Measurements from ENCODE around the gene SMOC1.

DNA sequence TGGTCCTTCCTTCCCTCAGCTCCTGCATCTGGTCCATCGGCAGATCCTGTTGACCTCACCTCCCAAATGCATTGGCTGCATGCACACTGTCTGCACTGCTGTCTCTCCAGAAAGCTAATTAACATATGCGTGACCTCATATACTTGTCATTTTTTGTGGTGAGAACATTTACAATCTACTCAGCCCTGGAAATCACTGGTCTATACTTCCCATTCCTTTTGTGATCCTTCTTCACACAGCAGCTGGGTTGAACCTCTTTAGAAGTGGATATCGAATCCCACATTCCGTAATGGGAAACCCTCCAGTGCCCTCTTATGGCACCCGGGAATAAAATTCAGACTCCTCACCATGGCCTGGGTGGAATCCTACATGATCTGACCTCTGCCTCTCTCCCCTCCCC, 45.0 kb downstream of the SMOC1 start:
- TF ChIP-seq POLR2AphosphoS5 (IDR thresholded peaks at IDR 0.05; ENCODE audit: low read depth, low read length) (no peak), SIN3A (IDR thresholded peaks at IDR 0.05; ENCODE audit: borderline replicate concordance, insufficient read depth, low read length) (no peak), FOXP2 (optimal IDR thresholded peaks at IDR 0.05; ENCODE audit: borderline replicate concordance, extremely low read depth, extremely low read length, insufficient read depth) (no peak)
- TF ChIP-seq, protein P1, sequence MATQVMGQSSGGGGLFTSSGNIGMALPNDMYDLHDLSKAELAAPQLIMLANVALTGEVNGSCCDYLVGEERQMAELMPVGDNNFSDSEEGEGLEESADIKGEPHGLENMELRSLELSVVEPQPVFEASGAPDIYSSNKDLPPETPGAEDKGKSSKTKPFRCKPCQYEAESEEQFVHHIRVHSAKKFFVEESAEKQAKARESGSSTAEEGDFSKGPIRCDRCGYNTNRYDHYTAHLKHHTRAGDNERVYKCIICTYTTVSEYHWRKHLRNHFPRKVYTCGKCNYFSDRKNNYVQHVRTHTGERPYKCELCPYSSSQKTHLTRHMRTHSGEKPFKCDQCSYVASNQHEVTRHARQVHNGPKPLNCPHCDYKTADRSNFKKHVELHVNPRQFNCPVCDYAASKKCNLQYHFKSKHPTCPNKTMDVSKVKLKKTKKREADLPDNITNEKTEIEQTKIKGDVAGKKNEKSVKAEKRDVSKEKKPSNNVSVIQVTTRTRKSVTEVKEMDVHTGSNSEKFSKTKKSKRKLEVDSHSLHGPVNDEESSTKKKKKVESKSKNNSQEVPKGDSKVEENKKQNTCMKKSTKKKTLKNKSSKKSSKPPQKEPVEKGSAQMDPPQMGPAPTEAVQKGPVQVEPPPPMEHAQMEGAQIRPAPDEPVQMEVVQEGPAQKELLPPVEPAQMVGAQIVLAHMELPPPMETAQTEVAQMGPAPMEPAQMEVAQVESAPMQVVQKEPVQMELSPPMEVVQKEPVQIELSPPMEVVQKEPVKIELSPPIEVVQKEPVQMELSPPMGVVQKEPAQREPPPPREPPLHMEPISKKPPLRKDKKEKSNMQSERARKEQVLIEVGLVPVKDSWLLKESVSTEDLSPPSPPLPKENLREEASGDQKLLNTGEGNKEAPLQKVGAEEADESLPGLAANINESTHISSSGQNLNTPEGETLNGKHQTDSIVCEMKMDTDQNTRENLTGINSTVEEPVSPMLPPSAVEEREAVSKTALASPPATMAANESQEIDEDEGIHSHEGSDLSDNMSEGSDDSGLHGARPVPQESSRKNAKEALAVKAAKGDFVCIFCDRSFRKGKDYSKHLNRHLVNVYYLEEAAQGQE (IDR thresholded peaks at IDR 0.05; ENCODE audit: insufficient read depth in 1 of 2, low read depth in 2 of 2, low read length in 2 of 2) = no peak

All from PFSK-1 (cell line).